Stomach (tissue), 9 donors: ENCODE data around the gene MAPK7. TPM values are rescaled to one million over a fixed set of nuclear protein-coding genes. Genes with fewer than 3 reads are reported as not detected.

Experiments used
- DNase-seq, 2 donors: peaks; one replicate each; pipeline versions ENCODE4 v3.0.0 to v3.0.0-alpha.2; 2013 to 2019
- H3K27ac ChIP-seq, 5 donors: fragments of 200-600 bp in 4 of 5; sonication (generic) in 4 of 5; one replicate each; pipeline ENCODE4 v1.5.1; 2013 to 2019; ENCODE audit warnings: mild to moderate bottlenecking in 1 of 5, moderate library complexity in 1 of 5
- H3K27me3 ChIP-seq, 3 donors: fragments of 200-600 bp; sonication (generic); one replicate each; pipeline ENCODE4 v1.5.1; 2017 to 2019; ENCODE audit warnings: mixed run types in 1 of 3
- H3K36me3 ChIP-seq, 4 donors: fragments of 200-600 bp; sonication (generic); 1 replicate in 3 of 4; 2 replicates in 1 of 4; pipeline ENCODE4 v1.5.1; 2016 to 2019
- H3K4me1 ChIP-seq, 4 donors: fragments of 200-600 bp; sonication (generic); one replicate each; pipeline ENCODE4 v1.5.1; 2016 to 2019
- H3K4me3 ChIP-seq, 4 donors: fragments of 200-600 bp; sonication (generic) in 3 of 4; one replicate each; pipeline ENCODE4 v1.5.1; 2016 to 2019; ENCODE audit warnings: mild to moderate bottlenecking in 1 of 4
- H3K9me3 ChIP-seq, 4 donors: fragments of 200-600 bp; sonication (generic); one replicate each; pipeline ENCODE4 v1.5.1; 2016 to 2019
- EP300 ChIP-seq: sonication (generic); formaldehyde crosslinking; IDR thresholded peaks from one replicate; pipeline ENCODE4 v1.6.1; 2017; ENCODE audit warnings: antibody characterized with exemption
- POLR2A ChIP-seq, 4 donors: fragments of 450-650 bp; IDR thresholded peaks; one replicate each; pipeline ENCODE4 v1.6.1; 2016; ENCODE audit warnings: antibody characterized with exemption in 4 of 4, control low read depth in 2 of 4, mild to moderate bottlenecking in 1 of 4, moderate library complexity in 1 of 4
- POLR2AphosphoS5 ChIP-seq, 3 donors: sonication (generic); formaldehyde crosslinking; IDR thresholded peaks; one replicate each; pipeline ENCODE4 v1.6.1; 2016; ENCODE audit warnings: antibody characterized with exemption in 3 of 3
- WGBS, 5 donors: extraction: QIAGEN DNeasy Blood & Tissue Kit in 3 of 5; methylation state at CpG; one replicate each; pipeline versions ENCODE4 v1.1.5 to v1.1.7; 2013 to 2018; 5-methylcytosine and 5-hydroxymethylcytosine counted together
- intact Hi-C: fragments of 100-400 bp; cut with DNase I; formaldehyde crosslinking; loops from one replicate; pipeline ENCODE4 v1.15.1; 2023; ENCODE audit warnings: low total_unique reads
- polyA plus RNA-seq, 3 donors: library from polyadenylated mRNA; stranded (reverse); fragments of 200-250 nt; gene quantifications; one replicate each; pipeline ENCODE4 v1.2.3, GENCODE V29; 2013
- total RNA-seq, 5 donors: library from RNA; depleted of rRNA; stranded (reverse); fragments of >200 nt; gene quantifications; one replicate each; pipeline versions ENCODE4 v1.1.0 to v1.2.3, GENCODE V29; 2014 to 2016
- TF ChIP-seq, protein P1 (sequence below), 7 experiments: fragments of 450-650 bp in 4 of 7; fragments of 200-600 bp in 3 of 7; sonication (generic) in 3 of 7; IDR thresholded peaks; one replicate each; pipeline ENCODE4 v1.5.1; 2016 to 2019; ENCODE audit warnings: antibody characterized with exemption in 7 of 7, control low read depth in 2 of 7, mild to moderate bottlenecking in 1 of 7
- donor health status: healthy with polysubstance abuse.
- donor health status: Bipolar disorder and iron deficiency.
- donor health status: healthy.

Gene MAPK7
- total and polyA plus RNA-seq, 8 donors, result 10.3 to 221 (median 30.5) TPM

GRCh38 chr17:19337712-19338023 is 40.6 kb upstream of the MAPK7 start:
- no peak overlapping the region for H3K4me3 ChIP-seq
- H3K27me3 ChIP-seq, result no peaks in the 10 kb centered on the region
- TF ChIP-seq POLR2A (IDR thresholded peaks at IDR 0.05) (no peak), POLR2AphosphoS5 (IDR thresholded peaks at IDR 0.05) (no peak), EP300 (no peak)
- TF ChIP-seq, protein P1, sequence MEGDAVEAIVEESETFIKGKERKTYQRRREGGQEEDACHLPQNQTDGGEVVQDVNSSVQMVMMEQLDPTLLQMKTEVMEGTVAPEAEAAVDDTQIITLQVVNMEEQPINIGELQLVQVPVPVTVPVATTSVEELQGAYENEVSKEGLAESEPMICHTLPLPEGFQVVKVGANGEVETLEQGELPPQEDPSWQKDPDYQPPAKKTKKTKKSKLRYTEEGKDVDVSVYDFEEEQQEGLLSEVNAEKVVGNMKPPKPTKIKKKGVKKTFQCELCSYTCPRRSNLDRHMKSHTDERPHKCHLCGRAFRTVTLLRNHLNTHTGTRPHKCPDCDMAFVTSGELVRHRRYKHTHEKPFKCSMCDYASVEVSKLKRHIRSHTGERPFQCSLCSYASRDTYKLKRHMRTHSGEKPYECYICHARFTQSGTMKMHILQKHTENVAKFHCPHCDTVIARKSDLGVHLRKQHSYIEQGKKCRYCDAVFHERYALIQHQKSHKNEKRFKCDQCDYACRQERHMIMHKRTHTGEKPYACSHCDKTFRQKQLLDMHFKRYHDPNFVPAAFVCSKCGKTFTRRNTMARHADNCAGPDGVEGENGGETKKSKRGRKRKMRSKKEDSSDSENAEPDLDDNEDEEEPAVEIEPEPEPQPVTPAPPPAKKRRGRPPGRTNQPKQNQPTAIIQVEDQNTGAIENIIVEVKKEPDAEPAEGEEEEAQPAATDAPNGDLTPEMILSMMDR (IDR thresholded peaks at IDR 0.05), result no peak
- WGBS, 5 donors, result 45 to 92% (median 71%) methylated on average over 2 of the region's 2 CpGs
- H3K9me3 ChIP-seq, result no peaks in the 10 kb centered on the region
- DNase-seq, result no peak
- intact Hi-C loops, result no loop called here
- peaks cover 0 to 27% (median 10%) of the 10 kb centered on the region in 4 donors for H3K4me1 ChIP-seq
- no peak overlapping the region for H3K27ac ChIP-seq
- H3K36me3 ChIP-seq, result peaks cover 0 to 20% (median 19%) of the 10 kb centered on the region in 4 donors

GRCh38 chr17:19338031-19338990 is 40.0 kb upstream of the MAPK7 start:
- peak; percentile 74 to 85 for DNase-seq
- peaks cover 0 to 33% (median 10%) of the 10 kb centered on the region in 4 donors for H3K4me1 ChIP-seq

DNA sequence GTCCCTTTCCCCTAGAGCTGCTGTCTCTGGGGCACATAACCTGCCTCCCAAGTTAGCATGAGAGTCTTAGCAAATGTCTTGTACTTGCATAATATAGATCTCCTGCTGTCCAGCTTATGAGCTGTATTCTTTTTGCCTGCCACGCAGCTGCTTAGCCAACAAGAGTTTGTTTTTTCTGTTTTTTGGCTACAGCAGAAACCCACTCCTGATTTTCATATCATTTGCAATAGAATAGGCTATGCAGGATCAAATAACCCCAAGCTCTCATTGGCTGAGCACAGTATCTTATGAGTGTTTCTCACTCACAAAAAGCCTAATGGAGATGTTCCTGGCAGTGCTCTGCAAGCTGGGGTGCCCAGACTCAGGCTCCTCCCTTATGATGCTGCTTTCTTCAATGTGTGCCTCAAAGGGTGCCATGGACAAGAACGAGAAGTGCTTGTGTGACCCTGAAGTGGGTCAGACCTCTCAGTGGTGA is 38.9 kb upstream of the MAPK7 start:
- intact Hi-C loops, result no loop called here
- DNase-seq, result peak in 1 of 2 donors; percentile 2
- H3K4me1 ChIP-seq, result peaks cover 0 to 44% (median 17%) of the 10 kb centered on the region in 4 donors
- 71 to 86% (median 77%) methylated on average over 2 of the region's 2 CpGs for WGBS, 5 donors
- H3K27me3 ChIP-seq, result no peaks in the 10 kb centered on the region
- H3K9me3 ChIP-seq, result no peaks in the 10 kb centered on the region
- no peak for TF ChIP-seq EP300
- TF ChIP-seq POLR2A (IDR thresholded peaks at IDR 0.05), result no peak
- peaks cover 0 to 5% (median 3%) of the 10 kb centered on the region in 4 donors for H3K36me3 ChIP-seq
- no peak overlapping the region for H3K27ac ChIP-seq
- no peak overlapping the region for H3K4me3 ChIP-seq

More at GRCh38 chr17:19338031-19338990, 40.0 kb upstream of the MAPK7 start:
- WGBS, 5 donors, result 60 to 72% (median 64%) methylated on average over 2 to 7 of the region's 7 CpGs
- Histone ChIP-seq H3K4me3 (no peak overlapping the region), H3K36me3 (peaks cover 0 to 16% (median 13%) of the 10 kb centered on the region in 4 donors), H3K27ac (no peak overlapping the region), H3K27me3 (no peaks in the 10 kb centered on the region), H3K9me3 (no peaks in the 10 kb centered on the region)
- TF ChIP-seq POLR2A (IDR thresholded peaks at IDR 0.05), result no peak
- peak in 1 of 3 donors; percentile 28 for TF ChIP-seq POLR2AphosphoS5 (IDR thresholded peaks at IDR 0.05)
- TF ChIP-seq, protein P1 (IDR thresholded peaks at IDR 0.05), result peak in 5 of 7 experiments; percentile 30 to 65 (median 58)
- TF ChIP-seq EP300, result no peak
- intact Hi-C loops, result no loop called here

DNA sequence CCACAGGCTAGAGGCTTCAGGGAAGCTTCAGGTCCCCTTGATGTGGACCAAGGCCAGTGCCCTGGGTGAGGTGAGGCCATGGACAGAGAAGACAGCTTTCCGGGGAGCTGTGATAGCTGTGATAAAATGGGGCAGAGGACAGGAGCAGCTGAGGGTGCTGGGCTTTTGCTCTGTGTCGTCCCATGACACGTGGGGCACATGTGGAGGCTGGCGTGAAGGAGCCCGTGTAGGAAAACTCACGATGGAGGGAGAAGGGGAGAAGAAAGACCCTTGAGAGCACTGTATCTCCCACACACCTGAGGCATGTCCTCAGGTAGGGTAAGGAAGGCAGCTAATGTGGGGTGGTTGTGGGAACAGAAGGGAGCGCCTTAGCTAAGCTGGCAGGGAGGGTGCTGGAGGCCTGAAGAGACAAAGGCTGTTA is 37.1 kb upstream of the MAPK7 start:
- Histone ChIP-seq H3K9me3 (no peaks in the 10 kb centered on the region), H3K27me3 (no peaks in the 10 kb centered on the region), H3K4me3 (no peak overlapping the region), H3K4me1 (peaks cover 6 to 56% (median 26%) of the 10 kb centered on the region in 4 donors), H3K27ac (peak overlapping the region in 1 of 5 donors; percentile 25), H3K36me3 (peaks cover 0 to 2% (median 0%) of the 10 kb centered on the region in 4 donors)
- DNase-seq, result peak in 1 of 2 donors; percentile 20
- intact Hi-C loops, result no loop called here
- TF ChIP-seq, protein P1 (IDR thresholded peaks at IDR 0.05), result no peak
- TF ChIP-seq POLR2A (IDR thresholded peaks at IDR 0.05) (no peak), EP300 (no peak), POLR2AphosphoS5 (IDR thresholded peaks at IDR 0.05) (no peak)
- WGBS, 5 donors, result 64 to 89% (median 68%) methylated on average over 7 of the region's 7 CpGs
